A549 (cell line): Measurements from ENCODE around the gene HSD3B2. TPM values are rescaled to one million over a fixed set of nuclear protein-coding genes. Genes with fewer than 3 reads are reported as not detected.

Experiments used
- ATAC-seq, 2 experiments: fragments of 200-7000 bp in 1 of 2; fragments of >200 bp in 1 of 2; cut with Nextera tagmentation in 1 of 2; cut with Tn5 transposase in 1 of 2; 3 replicates each; pipeline versions ENCODE4 v1.8.0 to v1.9.1; 2018 to 2020; ENCODE audit warnings: mild to moderate bottlenecking in 1 of 2, moderate library complexity in 1 of 2
- CTCF ChIA-PET: fragments of 300-600 bp; sonication (Branson Sonifier 250); formaldehyde crosslinking; extraction: SDS; loops from one replicate; lab custom pipeline; 2021; ENCODE audit warnings: antibody characterized with exemption, inconsistent platforms; lab: Yijun Ruan, JAX
- POLR2A ChIA-PET: fragments of 350-600 bp; formaldehyde crosslinking; extraction: SDS; loops from one replicate; lab custom pipeline; 2021; ENCODE audit warnings: antibody characterized with exemption, inconsistent platforms; lab: Yijun Ruan, JAX
- DNase-seq, 2 experiments: peaks; one replicate each; pipeline versions ENCODE4 v3.0.0 to v3.0.0-alpha.2; 2011 to 2016; ENCODE audit warnings: low read depth in 1 of 2, low spot score in 1 of 2
- FAIRE-seq: peaks from 2 replicates; lab custom pipeline; 2011; peaks lifted over from hg19 to GRCh38; lab: Jason Lieb, UNC
- H3K27ac ChIP-seq, 2 experiments: fragments of >200 bp; sonication (Bioruptor Twin); formaldehyde crosslinking; 3 replicates each; pipeline ENCODE4 v1.5.1; 2016 to 2017
- H3K4me1 ChIP-seq: fragments of >200 bp; sonication (Bioruptor Twin); formaldehyde crosslinking; 3 replicates; pipeline ENCODE4 v1.6.1; 2016
- H3K4me2 ChIP-seq: fragments of >200 bp; sonication (Bioruptor Twin); formaldehyde crosslinking; 3 replicates; pipeline ENCODE4 v1.6.1; 2016
- H3K4me3 ChIP-seq: fragments of >200 bp; sonication (Bioruptor Twin); formaldehyde crosslinking; 3 replicates; pipeline ENCODE4 v1.5.1; 2016
- H3K9me3 ChIP-seq: fragments of >200 bp; sonication (Bioruptor Twin); formaldehyde crosslinking; 3 replicates; pipeline ENCODE4 v1.6.1; 2016
- CHD2 ChIP-seq: fragments of 150-350 bp; IDR thresholded peaks from 2 replicates; pipeline ENCODE4 v1.6.1; 2014; ENCODE audit warnings: low read length; ENCODE audit not compliant: partially characterized antibody
- CHD4 ChIP-seq: fragments of 200-600 bp; sonication (generic); IDR thresholded peaks from 2 replicates; pipeline ENCODE4 v1.6.1; 2016; ENCODE audit warnings: antibody characterized with exemption, mild to moderate bottlenecking, borderline replicate concordance
- FOSL2 ChIP-seq, 2 experiments: fragments of 450-650 bp in 1 of 2; fragments of >200 bp in 1 of 2; sonication (Bioruptor Twin) in 1 of 2; formaldehyde crosslinking; IDR thresholded peaks; 2 replicates each; pipeline versions ENCODE4 v1.5.0 to v1.6.1; 2016 to 2020; ENCODE audit warnings: mild to moderate bottlenecking in 1 of 2, moderate library complexity in 1 of 2
- FOXS1 ChIP-seq: fragments of 250-450 bp; sonication (Bioruptor Pico); IDR thresholded peaks from 2 replicates; pipeline ENCODE4 v1.5.0; 2020; ENCODE audit warnings: mild to moderate bottlenecking, moderate library complexity
- HEYL ChIP-seq: fragments of 250-450 bp; sonication (Bioruptor Pico); IDR thresholded peaks from 2 replicates; pipeline ENCODE4 v1.8.0; 2021; ENCODE audit warnings: mild to moderate bottlenecking, moderate library complexity
- HOXA7 ChIP-seq: fragments of 250-450 bp; sonication (Bioruptor Pico); IDR thresholded peaks from 2 replicates; pipeline ENCODE4 v1.5.0; 2020; ENCODE audit warnings: mild to moderate bottlenecking, moderate library complexity
- HOXB13 ChIP-seq: fragments of 250-450 bp; sonication (Bioruptor Pico); IDR thresholded peaks from 2 replicates; pipeline ENCODE4 v1.5.0; 2020; ENCODE audit warnings: low read depth, mild to moderate bottlenecking, moderate library complexity
- JUN ChIP-seq, 2 experiments: fragments of >200 bp; sonication (Bioruptor Twin); formaldehyde crosslinking; IDR thresholded peaks; 2 replicates in 1 of 2; 3 replicates in 1 of 2; pipeline ENCODE4 v1.6.1; 2016 to 2017
- JUNB ChIP-seq: fragments of >200 bp; sonication (Bioruptor Twin); formaldehyde crosslinking; IDR thresholded peaks from 2 replicates; pipeline ENCODE4 v1.6.1; 2016
- MAFK ChIP-seq: fragments of 450-650 bp; IDR thresholded peaks from 2 replicates; pipeline ENCODE4 v1.6.1; 2014; ENCODE audit not compliant: partially characterized antibody
- MAZ ChIP-seq: fragments of 150-350 bp; IDR thresholded peaks from 2 replicates; pipeline ENCODE4 v1.6.1; 2014; ENCODE audit warnings: antibody characterized with exemption, low read depth, low read length, borderline replicate concordance
- NR3C1 ChIP-seq: fragments of >200 bp; sonication (Bioruptor Twin); formaldehyde crosslinking; IDR thresholded peaks from 3 replicates; pipeline ENCODE4 v1.6.1; 2017
- PHF8 ChIP-seq: fragments of 200-600 bp; sonication (generic); IDR thresholded peaks from 2 replicates; pipeline ENCODE4 v1.6.1; 2016; ENCODE audit warnings: low read depth, mild to moderate bottlenecking, antibody characterized with exemption, moderate library complexity, borderline replicate concordance
- POLR2A ChIP-seq: IDR thresholded peaks from 2 replicates; pipeline ENCODE4 v1.6.1; 2012; ENCODE audit warnings: mild to moderate bottlenecking, low read length
- RCOR1 ChIP-seq: fragments of 150-350 bp; IDR thresholded peaks from 2 replicates; pipeline ENCODE4 v1.6.1; 2014; ENCODE audit warnings: antibody characterized with exemption, low read length, low read depth
- RFX5 ChIP-seq: fragments of 450-650 bp; IDR thresholded peaks from 2 replicates; pipeline ENCODE4 v1.7.1; 2014; ENCODE audit warnings: antibody characterized with exemption, mild to moderate bottlenecking, moderate library complexity
- RNF2 ChIP-seq: fragments of 200-600 bp; sonication (generic); IDR thresholded peaks from 2 replicates; pipeline ENCODE4 v1.6.1; 2016; ENCODE audit warnings: low read depth, mild to moderate bottlenecking, antibody characterized with exemption, moderate library complexity, borderline replicate concordance
- SREBF2 ChIP-seq: fragments of 450-650 bp; IDR thresholded peaks from 2 replicates; pipeline ENCODE4 v1.6.1; 2014; ENCODE audit warnings: mild to moderate bottlenecking, moderate library complexity
- TP53 ChIP-seq: fragments of 250-450 bp; sonication (Bioruptor Pico); IDR thresholded peaks from 2 replicates; pipeline ENCODE4 v1.5.0; 2021; ENCODE audit warnings: mild to moderate bottlenecking, moderate library complexity
- ZC3H11A ChIP-seq: fragments of 450-650 bp; IDR thresholded peaks from 2 replicates; pipeline ENCODE4 v1.6.1; 2014; ENCODE audit warnings: antibody characterized with exemption, mild to moderate bottlenecking
- ZNF302 ChIP-seq: fragments of 250-450 bp; sonication (Bioruptor Pico); IDR thresholded peaks from 2 replicates; pipeline ENCODE4 v1.9.0; 2021; ENCODE audit warnings: inconsistent platforms, mild to moderate bottlenecking, moderate library complexity
- WGBS: methylation state at CpG from one replicate; pipeline ENCODE4 v1.1.6; 2017; ENCODE audit errors: missing lambda C conversion rate; 5-methylcytosine and 5-hydroxymethylcytosine counted together
- polyA minus RNA-seq: library from RNA; depleted of rRNA, polyadenylated mRNA; stranded (reverse); fragments of >200 nt; gene quantifications from 2 replicates; pipeline ENCODE4 v1.2.3, GENCODE V29; 2011; rRNA and poly(A)+ RNA removed
- polyA plus RNA-seq, 4 experiments: library from polyadenylated mRNA; depleted of rRNA in 3 of 4; stranded (reverse); fragments of >200 nt; fragmentation: RNase III in 1 of 4; extraction: RNeasy Plus Mini Kit Qiagen cat#74134 plus additional on column Dnase treatment in 1 of 4; gene quantifications; 2 replicates in 3 of 4; 3 replicates in 1 of 4; pipeline ENCODE4 v1.2.3, GENCODE V29; 2011 to 2017
- TF ChIP-seq, protein P1 (sequence below): fragments of 250-450 bp; sonication (Bioruptor Pico); IDR thresholded peaks from 2 replicates; pipeline ENCODE4 v1.5.0; 2021; ENCODE audit warnings: mild to moderate bottlenecking, moderate library complexity, borderline replicate concordance
- TF ChIP-seq, protein P2 (sequence below): fragments of 250-450 bp; sonication (Bioruptor Pico); IDR thresholded peaks from 2 replicates; pipeline ENCODE4 v1.5.0; 2020; ENCODE audit warnings: low read depth, mild to moderate bottlenecking, moderate library complexity
- TF ChIP-seq, protein P3 (sequence below): fragments of >200 bp; sonication (Bioruptor Twin); formaldehyde crosslinking; IDR thresholded peaks from 3 replicates; pipeline ENCODE4 v1.6.1; 2016
- TF ChIP-seq, protein P4 (sequence below): fragments of >200 bp; sonication (Bioruptor Twin); formaldehyde crosslinking; IDR thresholded peaks from 3 replicates; pipeline ENCODE4 v1.5.1; 2016

Gene HSD3B2
- polyA plus RNA-seq (2011; rRNA removed) (not detected in 2 replicates), polyA plus RNA-seq (2017; fragmentation: RNase III; extraction: RNeasy Plus Mini Kit Qiagen cat#74134 plus additional on column Dnase treatment) (not detected in 3 replicates), polyA minus RNA-seq (not detected in 2 replicates)
- polyA plus RNA-seq (2012; cell fraction: cytosol; rRNA removed), result not detected in 2 replicates
- not detected in 2 replicates for polyA plus RNA-seq (2012; cell fraction: nucleus; rRNA removed)

DNA sequence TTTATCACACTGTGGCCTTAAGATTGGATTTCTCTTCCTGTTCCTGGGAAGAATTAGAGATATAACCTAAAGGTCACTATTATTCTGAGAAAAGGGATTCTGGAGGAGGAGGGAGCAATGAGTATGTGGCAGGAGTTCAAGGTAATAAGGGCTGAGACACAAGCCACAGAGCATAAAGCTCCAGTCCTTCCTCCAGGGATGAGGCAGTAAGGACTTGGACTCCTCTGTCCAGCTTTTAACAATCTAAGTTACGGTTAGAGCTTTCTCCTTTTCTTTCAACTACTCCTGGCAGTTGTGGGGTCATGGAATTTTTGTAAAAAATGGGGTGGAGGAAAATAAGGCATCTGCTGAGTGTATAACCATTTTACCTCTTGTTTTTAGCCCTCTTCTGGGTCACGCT is at the start of gene HSD3B2:
Gene HSD3B2 (plus strand): TSS at position 201 of the 400 bp plus-strand sequence. CDS start 270 bp downstream, outside the sequence.
- DNase-seq (no peak), FAIRE-seq (no peak), ATAC-seq (no peak)
- TF ChIP-seq ZNF302 (CRISPR knock-in tag) (no peak), CHD4 (no peak), JUNB (no peak), RFX5 (no peak), CHD2 (no peak), MAZ (no peak), TP53 (CRISPR knock-in tag) (no peak), POLR2A (no peak), FOXS1 (CRISPR knock-in tag) (no peak), SREBF2 (no peak), JUN (IDR thresholded peaks at IDR 0.05) (no peak), RNF2 (no peak), HOXB13 (CRISPR knock-in tag) (no peak), ZC3H11A (no peak), MAFK (no peak), RCOR1 (no peak), NR3C1 (no peak)
- TF ChIP-seq, protein P1, sequence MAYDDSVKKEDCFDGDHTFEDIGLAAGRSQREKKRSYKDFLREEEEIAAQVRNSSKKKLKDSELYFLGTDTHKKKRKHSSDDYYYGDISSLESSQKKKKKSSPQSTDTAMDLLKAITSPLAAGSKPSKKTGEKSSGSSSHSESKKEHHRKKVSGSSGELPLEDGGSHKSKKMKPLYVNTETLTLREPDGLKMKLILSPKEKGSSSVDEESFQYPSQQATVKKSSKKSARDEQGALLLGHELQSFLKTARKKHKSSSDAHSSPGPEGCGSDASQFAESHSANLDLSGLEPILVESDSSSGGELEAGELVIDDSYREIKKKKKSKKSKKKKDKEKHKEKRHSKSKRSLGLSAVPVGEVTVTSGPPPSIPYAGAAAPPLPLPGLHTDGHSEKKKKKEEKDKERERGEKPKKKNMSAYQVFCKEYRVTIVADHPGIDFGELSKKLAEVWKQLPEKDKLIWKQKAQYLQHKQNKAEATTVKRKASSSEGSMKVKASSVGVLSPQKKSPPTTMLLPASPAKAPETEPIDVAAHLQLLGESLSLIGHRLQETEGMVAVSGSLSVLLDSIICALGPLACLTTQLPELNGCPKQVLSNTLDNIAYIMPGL, result no peak
- H3K4me3 ChIP-seq, result no peak within 1 kb of the TSS
- H3K4me1 ChIP-seq, result no peaks in the 10 kb centered on the region
- 47% methylated on average over 2 of the region's 2 CpGs for WGBS
- ChIA-PET POLR2A (no interaction called here), CTCF (no interaction called here)
- H3K27ac ChIP-seq, result no peak within 1 kb of the TSS
- no peaks in the 10 kb centered on the region for H3K9me3 ChIP-seq
- H3K4me2 ChIP-seq, result no peak within 1 kb of the TSS

DNA sequence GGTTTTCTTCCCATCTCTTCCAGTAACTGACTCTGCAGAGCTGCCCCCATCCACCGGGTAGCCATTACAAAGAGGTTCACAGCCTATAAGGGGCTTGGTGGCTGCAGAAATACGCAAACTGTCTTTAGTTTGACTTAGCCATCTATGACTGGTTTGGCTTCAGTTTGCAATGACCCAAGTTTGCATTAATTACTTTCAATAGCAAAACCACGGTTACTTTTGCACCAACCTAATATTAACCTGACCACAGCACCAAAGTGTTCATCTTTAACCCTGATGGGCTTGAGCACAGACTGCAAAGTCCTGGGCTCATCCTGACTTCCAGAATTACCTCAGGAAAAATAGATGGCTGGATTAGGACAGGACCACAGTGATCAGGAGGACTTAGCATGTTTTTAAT is 48.5 kb upstream of the HSD3B2 start:
- no peak overlapping the region for H3K4me2 ChIP-seq
- CTCF ChIA-PET, result interaction anchor here (0.6 to 6.6 kb wide), 12 partner anchors 8 to 1215 kb away, joined by 3 to 79 read pairs (median 6); no protein-coding TSS in a partner anchor
- no peak for ATAC-seq
- H3K4me3 ChIP-seq, result no peak overlapping the region
- H3K4me1 ChIP-seq, result no peaks in the 10 kb centered on the region
- H3K9me3 ChIP-seq, result no peaks in the 10 kb centered on the region
- no peak for DNase-seq
- 52% methylated on average over 3 of the region's 3 CpGs for WGBS
- POLR2A ChIA-PET, result no interaction called here
- FAIRE-seq, result no peak
- no peak overlapping the region for H3K27ac ChIP-seq
- TF ChIP-seq, protein P2, sequence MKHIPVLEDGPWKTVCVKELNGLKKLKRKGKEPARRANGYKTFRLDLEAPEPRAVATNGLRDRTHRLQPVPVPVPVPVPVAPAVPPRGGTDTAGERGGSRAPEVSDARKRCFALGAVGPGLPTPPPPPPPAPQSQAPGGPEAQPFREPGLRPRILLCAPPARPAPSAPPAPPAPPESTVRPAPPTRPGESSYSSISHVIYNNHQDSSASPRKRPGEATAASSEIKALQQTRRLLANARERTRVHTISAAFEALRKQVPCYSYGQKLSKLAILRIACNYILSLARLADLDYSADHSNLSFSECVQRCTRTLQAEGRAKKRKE (CRISPR knock-in tag), result no peak
- TF ChIP-seq FOSL2 (IDR thresholded peaks at IDR 0.05), result no peak
- TF ChIP-seq FOSL2 (CRISPR knock-in tag; IDR thresholded peaks at IDR 0.05), result no peak
- TF ChIP-seq HEYL (CRISPR knock-in tag), result no peak
- no peak for TF ChIP-seq PHF8
- no peak for TF ChIP-seq HOXA7
- TF ChIP-seq, protein P3, sequence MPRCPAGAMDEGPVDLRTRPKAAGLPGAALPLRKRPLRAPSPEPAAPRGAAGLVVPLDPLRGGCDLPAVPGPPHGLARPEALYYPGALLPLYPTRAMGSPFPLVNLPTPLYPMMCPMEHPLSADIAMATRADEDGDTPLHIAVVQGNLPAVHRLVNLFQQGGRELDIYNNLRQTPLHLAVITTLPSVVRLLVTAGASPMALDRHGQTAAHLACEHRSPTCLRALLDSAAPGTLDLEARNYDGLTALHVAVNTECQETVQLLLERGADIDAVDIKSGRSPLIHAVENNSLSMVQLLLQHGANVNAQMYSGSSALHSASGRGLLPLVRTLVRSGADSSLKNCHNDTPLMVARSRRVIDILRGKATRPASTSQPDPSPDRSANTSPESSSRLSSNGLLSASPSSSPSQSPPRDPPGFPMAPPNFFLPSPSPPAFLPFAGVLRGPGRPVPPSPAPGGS, result no peak
- TF ChIP-seq CHD4, result no peak
- TF ChIP-seq, protein P4, sequence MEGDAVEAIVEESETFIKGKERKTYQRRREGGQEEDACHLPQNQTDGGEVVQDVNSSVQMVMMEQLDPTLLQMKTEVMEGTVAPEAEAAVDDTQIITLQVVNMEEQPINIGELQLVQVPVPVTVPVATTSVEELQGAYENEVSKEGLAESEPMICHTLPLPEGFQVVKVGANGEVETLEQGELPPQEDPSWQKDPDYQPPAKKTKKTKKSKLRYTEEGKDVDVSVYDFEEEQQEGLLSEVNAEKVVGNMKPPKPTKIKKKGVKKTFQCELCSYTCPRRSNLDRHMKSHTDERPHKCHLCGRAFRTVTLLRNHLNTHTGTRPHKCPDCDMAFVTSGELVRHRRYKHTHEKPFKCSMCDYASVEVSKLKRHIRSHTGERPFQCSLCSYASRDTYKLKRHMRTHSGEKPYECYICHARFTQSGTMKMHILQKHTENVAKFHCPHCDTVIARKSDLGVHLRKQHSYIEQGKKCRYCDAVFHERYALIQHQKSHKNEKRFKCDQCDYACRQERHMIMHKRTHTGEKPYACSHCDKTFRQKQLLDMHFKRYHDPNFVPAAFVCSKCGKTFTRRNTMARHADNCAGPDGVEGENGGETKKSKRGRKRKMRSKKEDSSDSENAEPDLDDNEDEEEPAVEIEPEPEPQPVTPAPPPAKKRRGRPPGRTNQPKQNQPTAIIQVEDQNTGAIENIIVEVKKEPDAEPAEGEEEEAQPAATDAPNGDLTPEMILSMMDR, result no peak
- no peak for TF ChIP-seq SREBF2
- no peak for TF ChIP-seq JUNB
